ENCODE results near the gene TSSK6. TPM values are rescaled to one million over a fixed set of nuclear protein-coding genes. Genes with fewer than 3 reads are reported as not detected.

Gene TSSK6
- total RNA-seq, 4 donors from 2014 or later = 2.6 to 10.5 (median 6.8) TPM

DNA sequence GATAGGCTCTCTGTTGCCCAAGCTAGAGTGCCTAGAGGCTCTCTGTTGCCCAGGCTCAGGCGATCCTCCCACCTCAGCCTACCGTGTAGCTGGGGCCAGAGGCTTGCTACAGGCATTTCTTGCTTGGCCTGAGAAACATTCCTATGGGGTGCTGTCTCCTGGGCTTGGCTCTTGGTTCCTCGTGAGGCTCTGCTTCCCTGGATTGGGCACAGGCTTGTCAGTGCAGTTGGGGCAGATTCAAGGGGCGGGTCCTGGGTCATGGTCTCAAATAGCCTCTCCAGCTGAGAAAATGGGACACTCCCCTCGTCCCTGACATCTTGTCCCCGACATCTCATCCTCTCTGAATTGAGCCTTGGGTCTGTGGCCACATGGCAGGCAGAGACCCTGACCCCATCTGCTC is 4.9 kb downstream of the TSSK6 start:
- Histone ChIP-seq H3K9me3 (no peaks in the 10 kb centered on the region), H3K27ac (no peak overlapping the region), H3K27me3 (no peaks in the 10 kb centered on the region), H3K4me3 (no peak overlapping the region), H3K36me3 (peaks cover 0 to 8% (median 2%) of the 10 kb centered on the region in 4 donors), H3K4me1 (peaks cover 0 to 8% (median 4%) of the 10 kb centered on the region in 4 donors)
- intact Hi-C loops (cut with DNase I; ENCODE audit: low total_unique reads) = no loop called here
- in situ Hi-C loops (cut with MboI; ENCODE audit: low pct_ligation_motif_present in 1 of 4, low pct_unique_long_range_greater_than_20kb in 1 of 4, low sequenced_read_pairs in 3 of 4) = no loop called here
- WGBS, 2 donors (ENCODE audit: low coverage in 1 of 2) = 56% methylated on average over 3 of the region's 6 CpGs; no CpG with 5 or more reads in 1 of the 2 donors
- no peak for DNase-seq
- no peak for TF ChIP-seq CTCF (IDR thresholded peaks at IDR 0.05)
- no peak for TF ChIP-seq POLR2A (IDR thresholded peaks at IDR 0.05)
- no peak for TF ChIP-seq POLR2AphosphoS5 (IDR thresholded peaks at IDR 0.05)
- TF ChIP-seq EP300 (IDR thresholded peaks at IDR 0.05; ENCODE audit: low read depth) = no peak

DNA sequence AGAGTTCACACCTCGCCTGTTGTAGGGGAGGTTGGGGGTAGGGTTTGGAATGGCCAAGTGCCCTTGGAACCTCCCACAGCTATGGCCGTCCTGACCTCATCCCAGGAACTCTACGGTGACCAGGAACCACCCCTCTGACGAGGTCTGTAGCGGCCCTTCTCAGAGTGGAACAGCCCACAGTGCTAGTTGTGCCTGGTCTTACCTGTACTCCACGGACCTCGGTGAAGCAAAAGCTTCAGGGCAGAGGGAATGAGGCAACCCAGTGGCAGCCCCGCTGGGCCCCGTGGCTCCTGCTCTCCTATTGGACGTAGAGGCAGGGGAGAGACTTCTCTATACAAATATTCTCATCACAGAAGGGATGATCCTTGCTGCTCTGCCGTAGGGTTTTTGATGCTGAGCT is 7.1 kb downstream of the TSSK6 start:
- no peaks in the 10 kb centered on the region for H3K27me3 ChIP-seq
- no peak overlapping the region for H3K4me3 ChIP-seq
- 85% methylated on average over 11 of the region's 11 CpGs; no CpG with 5 or more reads in 1 of the 2 donors for WGBS, 2 donors (ENCODE audit: low coverage in 1 of 2)
- intact Hi-C loops (cut with DNase I; ENCODE audit: low total_unique reads) (no loop called here), in situ Hi-C loops (cut with MboI; ENCODE audit: low pct_ligation_motif_present in 1 of 4, low pct_unique_long_range_greater_than_20kb in 1 of 4, low sequenced_read_pairs in 3 of 4) (no loop called here)
- TF ChIP-seq POLR2A (IDR thresholded peaks at IDR 0.05) (no peak), CTCF (IDR thresholded peaks at IDR 0.05) (no peak), EP300 (IDR thresholded peaks at IDR 0.05; ENCODE audit: low read depth) (no peak), POLR2AphosphoS5 (IDR thresholded peaks at IDR 0.05) (no peak)
- H3K4me1 ChIP-seq = peaks cover 0 to 3% (median 1%) of the 10 kb centered on the region in 4 donors
- H3K9me3 ChIP-seq = no peaks in the 10 kb centered on the region
- H3K27ac ChIP-seq = no peak overlapping the region
- DNase-seq = no peak
- H3K36me3 ChIP-seq = peaks cover 0 to 13% (median 6%) of the 10 kb centered on the region in 4 donors

- no peak overlapping the region for H3K4me3 ChIP-seq
- H3K36me3 ChIP-seq = peaks cover 0 to 22% (median 10%) of the 10 kb centered on the region in 4 donors
- in situ Hi-C loops (cut with MboI; ENCODE audit: low pct_ligation_motif_present in 1 of 4, low pct_unique_long_range_greater_than_20kb in 1 of 4, low sequenced_read_pairs in 3 of 4) (no loop called here), intact Hi-C loops (cut with DNase I; ENCODE audit: low total_unique reads) (no loop called here)
- WGBS, 2 donors (ENCODE audit: low coverage in 1 of 2) = 86% methylated on average over 8 of the region's 8 CpGs; no CpG with 5 or more reads in 1 of the 2 donors
- H3K27ac ChIP-seq = no peak overlapping the region
- TF ChIP-seq CTCF (IDR thresholded peaks at IDR 0.05) = no peak
- no peak for TF ChIP-seq POLR2A (IDR thresholded peaks at IDR 0.05)
- TF ChIP-seq EP300 (IDR thresholded peaks at IDR 0.05; ENCODE audit: low read depth) = no peak
- no peak for TF ChIP-seq POLR2AphosphoS5 (IDR thresholded peaks at IDR 0.05)
- H3K27me3 ChIP-seq = no peaks in the 10 kb centered on the region
- no peaks in the 10 kb centered on the region for H3K9me3 ChIP-seq
- H3K4me1 ChIP-seq = peaks cover 0 to 3% (median under 1%) of the 10 kb centered on the region in 4 donors
- no peak for DNase-seq
Observed at GRCh38 chr19:19507354-19507753, 8.0 kb downstream of the TSSK6 start.

- in situ Hi-C loops (cut with MboI; ENCODE audit: low pct_ligation_motif_present in 1 of 4, low pct_unique_long_range_greater_than_20kb in 1 of 4, low sequenced_read_pairs in 3 of 4) (no loop called here), intact Hi-C loops (cut with DNase I; ENCODE audit: low total_unique reads) (no loop called here)
- no peak overlapping the region for H3K27ac ChIP-seq
- H3K36me3 ChIP-seq = peaks cover 0 to 30% (median 14%) of the 10 kb centered on the region in 4 donors
- H3K4me3 ChIP-seq = no peak overlapping the region
- WGBS, 2 donors (ENCODE audit: low coverage in 1 of 2) = 84 to 92% methylated on average over 10 to 12 of the region's 12 CpGs
- DNase-seq = no peak
- TF ChIP-seq EP300 (IDR thresholded peaks at IDR 0.05; ENCODE audit: low read depth) (no peak), POLR2A (IDR thresholded peaks at IDR 0.05) (no peak), POLR2AphosphoS5 (IDR thresholded peaks at IDR 0.05) (no peak), CTCF (IDR thresholded peaks at IDR 0.05) (no peak)
- H3K4me1 ChIP-seq = no peaks in the 10 kb centered on the region
- no peaks in the 10 kb centered on the region for H3K9me3 ChIP-seq
- no peaks in the 10 kb centered on the region for H3K27me3 ChIP-seq
Observed at GRCh38 chr19:19506592-19506991, 8.8 kb downstream of the TSSK6 start.
